HG02943 (cell line): ENCODE data around the gene INSL3.
A peak's percentile ranks its signal among the peaks of the same experiment; 100 is the strongest.

ENCODE experiments used
- ATAC-seq: cut with Tn5 transposase; IDR thresholded peaks from one replicate; pipeline ENCODE4 v1.9.1; 2021; ENCODE audit warnings: mild to moderate bottlenecking, low read depth, moderate library complexity; ENCODE audit not compliant: unreplicated experiment

The INSL3 gene

GRCh38 chr19:17821190-17821589 lies at the start of gene INSL3:
Gene INSL3, minus strand, starts transcription at chr19:17821519. Its CDS starts 13 bp downstream, at chr19:17821506.
- ATAC-seq: no peak

- no peak for ATAC-seq
Observed at GRCh38 chr19:17869114-17869608, 47.8 kb upstream of the INSL3 start.

GRCh38 chr19:17868669-17869068 lies 47.4 kb upstream of the INSL3 start:
- ATAC-seq: no peak

- ATAC-seq: no peak
Observed at GRCh38 chr19:17866964-17867486, 45.7 kb upstream of the INSL3 start.

GRCh38 chr19:17866312-17866963 lies 45.1 kb upstream of the INSL3 start:
- no peak for ATAC-seq

- no peak for ATAC-seq
Observed at GRCh38 chr19:17865364-17866311, 44.3 kb upstream of the INSL3 start.

GRCh38 chr19:17863520-17864182 lies 42.3 kb upstream of the INSL3 start:
- no peak for ATAC-seq

- no peak for ATAC-seq
Observed at GRCh38 chr19:17862711-17863519, 41.6 kb upstream of the INSL3 start.

- ATAC-seq: no peak
Observed at GRCh38 chr19:17861542-17862402, 40.5 kb upstream of the INSL3 start.

- no peak for ATAC-seq
Observed at GRCh38 chr19:17860993-17861360, 39.7 kb upstream of the INSL3 start.

- ATAC-seq: no peak
Observed at GRCh38 chr19:17860331-17860992, 39.1 kb upstream of the INSL3 start.

- ATAC-seq: peak; percentile 86
Observed at GRCh38 chr19:17859533-17860330, 38.4 kb upstream of the INSL3 start, which contains the start of gene RPL18A. Gene RPL18A, plus strand, starts transcription at chr19:17859910. Its CDS starts 47 bp downstream, at chr19:17859957.

- ATAC-seq: no peak
Observed at GRCh38 chr19:17855280-17856152, 34.2 kb upstream of the INSL3 start.

- ATAC-seq: no peak
Observed at GRCh38 chr19:17854061-17854460, 32.7 kb upstream of the INSL3 start.

GRCh38 chr19:17848595-17849292 lies 27.4 kb upstream of the INSL3 start:
- ATAC-seq: no peak
